Measurements from ENCODE around the gene MFSD6L. TPM values are rescaled to one million over a fixed set of nuclear protein-coding genes. Genes with fewer than 3 reads are reported as not detected.

MFSD6L gene
- total RNA-seq: 0.10 TPM

- H3K4me1 ChIP-seq (ENCODE audit: insufficient read depth, low read length): peaks cover 20% of the 10 kb centered on the region
- H3K9me3 ChIP-seq (ENCODE audit: low read depth, low read length): no peaks in the 10 kb centered on the region
- no peaks in the 10 kb centered on the region for H3K27me3 ChIP-seq (ENCODE audit: insufficient read depth, low read length)
- H3K4me3 ChIP-seq (ENCODE audit: low read length): no peak within 1 kb of the TSS
Measured at GRCh38 chr17:8798846-8799569, at the start of gene MFSD6L. MFSD6L (minus strand) TSS chr17:8799365; CDS start chr17:8799120, 245 bp downstream.

GRCh38 chr17:8847891-8848290 is 48.7 kb upstream of the MFSD6L start:
- peaks cover 9% of the 10 kb centered on the region for H3K4me1 ChIP-seq (ENCODE audit: insufficient read depth, low read length)
- H3K27me3 ChIP-seq (ENCODE audit: insufficient read depth, low read length): no peaks in the 10 kb centered on the region
- H3K4me3 ChIP-seq (ENCODE audit: low read length): no peak overlapping the region
- H3K9me3 ChIP-seq (ENCODE audit: low read depth, low read length): no peaks in the 10 kb centered on the region

- no peaks in the 10 kb centered on the region for H3K9me3 ChIP-seq (ENCODE audit: low read depth, low read length)
- H3K4me3 ChIP-seq (ENCODE audit: low read length): no peak overlapping the region
- H3K4me1 ChIP-seq (ENCODE audit: insufficient read depth, low read length): peaks cover 18% of the 10 kb centered on the region
- H3K27me3 ChIP-seq (ENCODE audit: insufficient read depth, low read length): no peaks in the 10 kb centered on the region
Measured at GRCh38 chr17:8846768-8847211, 47.6 kb upstream of the MFSD6L start.

GRCh38 chr17:8844229-8845218 is 45.4 kb upstream of the MFSD6L start:
- Histone ChIP-seq H3K4me3 (ENCODE audit: low read length) (no peak overlapping the region), H3K4me1 (ENCODE audit: insufficient read depth, low read length) (peaks cover 18% of the 10 kb centered on the region), H3K27me3 (ENCODE audit: insufficient read depth, low read length) (no peaks in the 10 kb centered on the region), H3K9me3 (ENCODE audit: low read depth, low read length) (no peaks in the 10 kb centered on the region)

GRCh38 chr17:8843344-8843743 is 44.2 kb upstream of the MFSD6L start:
- no peaks in the 10 kb centered on the region for H3K9me3 ChIP-seq (ENCODE audit: low read depth, low read length)
- H3K4me3 ChIP-seq (ENCODE audit: low read length): no peak overlapping the region
- H3K27me3 ChIP-seq (ENCODE audit: insufficient read depth, low read length): no peaks in the 10 kb centered on the region
- peaks cover 18% of the 10 kb centered on the region for H3K4me1 ChIP-seq (ENCODE audit: insufficient read depth, low read length)

GRCh38 chr17:8841844-8842243 is 42.7 kb upstream of the MFSD6L start:
- H3K27me3 ChIP-seq (ENCODE audit: insufficient read depth, low read length): no peaks in the 10 kb centered on the region
- H3K9me3 ChIP-seq (ENCODE audit: low read depth, low read length): no peaks in the 10 kb centered on the region
- peaks cover 18% of the 10 kb centered on the region for H3K4me1 ChIP-seq (ENCODE audit: insufficient read depth, low read length)
- no peak overlapping the region for H3K4me3 ChIP-seq (ENCODE audit: low read length)

GRCh38 chr17:8839410-8839935 is 40.3 kb upstream of the MFSD6L start:
- peaks cover 18% of the 10 kb centered on the region for H3K4me1 ChIP-seq (ENCODE audit: insufficient read depth, low read length)

GRCh38 chr17:8838551-8839095 is 39.5 kb upstream of the MFSD6L start:
- Histone ChIP-seq H3K4me1 (ENCODE audit: insufficient read depth, low read length) (peaks cover 16% of the 10 kb centered on the region), H3K9me3 (ENCODE audit: low read depth, low read length) (no peaks in the 10 kb centered on the region), H3K27me3 (ENCODE audit: insufficient read depth, low read length) (no peaks in the 10 kb centered on the region), H3K4me3 (ENCODE audit: low read length) (no peak overlapping the region)

More at GRCh38 chr17:8839410-8839935, 40.3 kb upstream of the MFSD6L start:
- H3K27me3 ChIP-seq (ENCODE audit: insufficient read depth, low read length): no peaks in the 10 kb centered on the region
- H3K4me3 ChIP-seq (ENCODE audit: low read length): no peak overlapping the region
- no peaks in the 10 kb centered on the region for H3K9me3 ChIP-seq (ENCODE audit: low read depth, low read length)

- H3K27me3 ChIP-seq (ENCODE audit: insufficient read depth, low read length): no peaks in the 10 kb centered on the region
- no peak overlapping the region for H3K4me3 ChIP-seq (ENCODE audit: low read length)
- peaks cover 6% of the 10 kb centered on the region for H3K4me1 ChIP-seq (ENCODE audit: insufficient read depth, low read length)
- H3K9me3 ChIP-seq (ENCODE audit: low read depth, low read length): no peaks in the 10 kb centered on the region
Measured at GRCh38 chr17:8837563-8838075, 38.5 kb upstream of the MFSD6L start.

- Histone ChIP-seq H3K4me1 (ENCODE audit: insufficient read depth, low read length) (peaks cover under 1% of the 10 kb centered on the region), H3K4me3 (ENCODE audit: low read length) (no peak overlapping the region), H3K9me3 (ENCODE audit: low read depth, low read length) (no peaks in the 10 kb centered on the region), H3K27me3 (ENCODE audit: insufficient read depth, low read length) (no peaks in the 10 kb centered on the region)
Measured at GRCh38 chr17:8836821-8837562, 37.8 kb upstream of the MFSD6L start.

GRCh38 chr17:8835631-8836364 is 36.6 kb upstream of the MFSD6L start:
- Histone ChIP-seq H3K4me3 (ENCODE audit: low read length) (no peak overlapping the region), H3K27me3 (ENCODE audit: insufficient read depth, low read length) (no peaks in the 10 kb centered on the region), H3K9me3 (ENCODE audit: low read depth, low read length) (no peaks in the 10 kb centered on the region), H3K4me1 (ENCODE audit: insufficient read depth, low read length) (no peaks in the 10 kb centered on the region)

- no peaks in the 10 kb centered on the region for H3K9me3 ChIP-seq (ENCODE audit: low read depth, low read length)
- no peaks in the 10 kb centered on the region for H3K4me1 ChIP-seq (ENCODE audit: insufficient read depth, low read length)
- no peaks in the 10 kb centered on the region for H3K27me3 ChIP-seq (ENCODE audit: insufficient read depth, low read length)
- no peak overlapping the region for H3K4me3 ChIP-seq (ENCODE audit: low read length)
Measured at GRCh38 chr17:8835106-8835505, 35.9 kb upstream of the MFSD6L start.

GRCh38 chr17:8832711-8833352 is 33.7 kb upstream of the MFSD6L start:
- Histone ChIP-seq H3K9me3 (ENCODE audit: low read depth, low read length) (no peaks in the 10 kb centered on the region), H3K27me3 (ENCODE audit: insufficient read depth, low read length) (no peaks in the 10 kb centered on the region), H3K4me1 (ENCODE audit: insufficient read depth, low read length) (no peaks in the 10 kb centered on the region), H3K4me3 (ENCODE audit: low read length) (no peak overlapping the region)

All from mononuclear cell (primary cell).